HG02642 (cell line): Measurements from ENCODE around the gene DPP10.

Experiments used
- ATAC-seq: cut with Tn5 transposase; IDR thresholded peaks from one replicate; pipeline ENCODE4 v1.9.1; 2021; ENCODE audit warnings: mild to moderate bottlenecking; ENCODE audit not compliant: unreplicated experiment, poor library complexity

Gene DPP10

DNA sequence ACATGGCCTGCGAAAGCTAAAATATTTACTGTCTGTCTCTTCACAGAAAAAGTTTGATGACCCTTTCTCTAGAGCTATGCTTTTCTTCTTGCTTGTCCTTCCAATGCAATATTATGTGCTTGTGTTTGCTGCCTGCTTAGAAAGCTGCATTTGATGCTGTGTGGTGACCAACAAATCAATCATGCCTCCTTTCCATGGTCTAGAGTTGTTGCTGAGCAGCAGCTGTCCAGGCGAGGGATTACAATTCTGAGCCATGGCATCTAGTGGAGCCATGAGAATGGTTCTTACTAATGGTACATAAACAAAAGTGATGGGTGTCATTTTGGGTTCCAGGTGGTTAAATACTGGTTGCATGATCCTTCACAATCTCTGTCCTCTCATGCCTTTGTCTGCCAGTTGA lies 1142.1 kb downstream of the DPP10 start:
- ATAC-seq: no peak

- no peak for ATAC-seq
Measured at GRCh38 chr2:115596659-115597375, 1154.4 kb downstream of the DPP10 start.

GRCh38 chr2:115603285-115603684 lies 1160.8 kb downstream of the DPP10 start:
- no peak for ATAC-seq

DNA sequence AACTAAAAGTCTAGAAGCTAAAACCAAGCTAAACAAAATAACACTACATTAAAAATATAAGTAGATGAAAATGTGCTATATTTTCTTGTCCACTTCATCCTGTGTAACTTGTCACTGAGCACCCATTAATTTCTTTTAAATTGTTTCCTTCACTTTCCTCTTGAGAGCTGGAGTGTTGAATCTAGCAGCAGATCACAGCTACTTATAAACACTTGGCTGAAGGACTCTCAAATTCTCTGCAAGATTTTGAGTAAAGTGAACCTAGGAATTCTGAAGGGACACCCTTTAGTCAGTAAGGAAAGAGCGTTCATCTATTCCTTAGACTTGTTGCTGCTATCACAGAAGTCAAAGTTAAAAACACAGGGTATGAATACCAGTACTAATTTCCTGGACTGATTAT lies 1163.9 kb downstream of the DPP10 start:
- ATAC-seq: no peak

DNA sequence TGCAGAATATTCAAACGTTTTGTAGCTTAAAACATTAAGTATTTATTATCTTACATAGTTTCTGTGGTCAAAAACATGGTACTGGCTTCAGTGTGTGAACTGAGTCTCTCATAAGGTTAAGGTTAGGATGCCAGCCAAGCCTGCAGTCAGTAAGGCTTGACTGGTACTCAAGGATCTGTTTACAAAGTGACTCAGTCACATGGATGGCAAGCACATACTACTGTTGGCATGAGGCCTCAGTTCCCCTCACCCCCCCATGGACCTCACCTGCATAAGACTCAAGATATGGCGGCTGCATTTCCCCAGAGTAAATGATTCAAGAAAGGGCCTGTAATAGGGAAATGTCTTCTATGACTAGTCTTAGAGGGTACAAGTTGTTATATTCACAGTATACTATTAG lies 1167.5 kb downstream of the DPP10 start:
- ATAC-seq: no peak

GRCh38 chr2:115610888-115611287 lies 1168.4 kb downstream of the DPP10 start:
- no peak for ATAC-seq

GRCh38 chr2:115624332-115624731 lies 1181.9 kb downstream of the DPP10 start:
- no peak for ATAC-seq

DNA sequence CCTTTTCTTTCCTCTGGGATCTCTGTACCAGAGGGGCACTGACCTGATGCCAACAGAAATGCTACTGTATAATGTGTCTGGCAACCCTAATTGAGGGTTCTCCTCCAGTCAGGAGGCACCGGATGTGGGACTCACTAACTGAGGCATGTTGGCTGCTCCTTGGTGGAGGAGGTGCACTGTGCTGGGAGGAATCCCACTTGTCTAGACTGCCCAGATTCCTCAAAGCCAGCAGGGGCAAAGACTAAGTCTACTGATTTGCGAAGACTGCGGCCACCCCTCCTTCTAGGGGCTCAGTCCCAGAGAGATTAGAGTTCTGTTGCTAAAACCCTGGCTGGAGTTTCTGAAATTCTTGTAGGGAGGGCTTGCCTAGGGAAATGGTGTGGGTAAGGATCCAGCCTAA lies 1192.1 kb downstream of the DPP10 start:
- no peak for ATAC-seq

GRCh38 chr2:115635430-115635829 lies 1193.0 kb downstream of the DPP10 start:
- no peak for ATAC-seq

DNA sequence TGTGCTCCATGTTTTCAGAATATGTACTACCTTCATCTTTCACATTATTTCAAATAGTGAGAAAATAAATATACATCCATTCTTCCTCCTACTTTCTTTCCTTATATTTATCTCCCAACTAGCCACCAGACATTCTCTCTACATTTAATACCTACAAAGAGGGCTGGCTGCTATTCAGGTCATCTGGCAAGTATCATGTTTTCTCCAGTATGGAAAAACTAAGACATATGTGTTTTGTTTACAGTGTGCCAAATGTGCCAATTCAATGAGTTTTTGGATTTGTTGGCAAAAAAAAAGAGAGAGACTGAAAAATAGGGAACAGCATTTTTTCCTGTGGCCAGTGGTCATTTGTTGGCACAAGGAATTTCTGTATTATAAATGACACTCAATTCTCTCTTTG lies 1207.3 kb downstream of the DPP10 start:
- ATAC-seq: no peak

GRCh38 chr2:115650827-115651226 lies 1208.4 kb downstream of the DPP10 start:
- ATAC-seq: no peak

DNA sequence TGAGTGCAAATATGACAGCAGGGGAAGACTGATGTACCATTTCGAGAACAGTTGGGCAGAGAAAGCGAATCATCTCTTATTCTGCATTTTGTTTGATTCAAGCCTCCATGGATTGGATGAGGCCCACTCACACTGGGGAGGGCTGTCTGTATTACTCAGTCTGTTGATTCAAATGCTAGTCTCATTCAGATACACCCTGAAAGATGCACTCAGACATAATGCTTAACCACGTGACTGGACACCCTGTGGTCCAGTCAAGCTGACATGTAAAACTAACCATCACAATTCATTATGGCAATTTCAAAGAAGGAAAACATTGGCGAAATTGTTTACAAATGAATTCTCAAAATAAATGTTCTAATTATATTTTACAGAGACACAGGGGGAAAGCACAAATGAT lies 1210.2 kb downstream of the DPP10 start:
- ATAC-seq: no peak

DNA sequence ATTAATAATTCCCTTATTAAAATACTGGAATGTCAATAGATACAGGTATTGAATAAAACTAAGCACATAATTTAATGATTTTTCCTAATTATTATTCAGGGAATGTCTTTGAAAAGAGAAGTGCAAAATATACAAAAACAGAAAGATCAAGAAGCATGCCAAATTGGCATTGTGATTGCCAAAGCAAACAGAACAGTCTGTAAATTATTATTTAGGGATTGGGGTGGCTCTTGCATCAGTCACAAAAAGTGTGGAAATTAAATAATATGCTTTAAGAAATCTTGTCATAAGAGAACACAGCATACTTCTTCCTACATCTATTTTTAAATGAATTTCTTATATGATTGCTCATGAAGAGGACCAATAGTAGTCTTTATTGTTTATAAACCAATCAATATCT lies 1211.9 kb downstream of the DPP10 start:
- ATAC-seq: no peak

DNA sequence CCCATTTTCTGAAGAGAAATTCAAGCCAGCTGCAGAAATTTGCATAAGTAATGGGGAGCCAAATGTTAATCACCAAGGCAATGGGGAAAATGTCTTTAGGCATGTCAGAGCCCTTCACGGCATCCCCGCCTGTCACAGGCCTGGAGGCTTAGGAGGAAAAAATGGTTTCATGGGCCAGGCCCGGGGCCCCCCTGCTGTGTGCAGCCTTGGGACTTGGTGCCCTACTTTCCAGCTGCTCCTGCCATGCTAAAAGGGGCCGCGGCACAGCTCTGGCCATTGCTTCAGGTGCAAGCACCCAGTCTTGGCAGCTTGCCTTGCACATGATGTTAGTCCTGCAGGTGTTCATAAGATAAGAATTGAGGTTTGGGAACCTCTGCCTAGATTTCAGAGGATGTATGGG lies 1235.7 kb downstream of the DPP10 start:
- ATAC-seq: no peak

DNA sequence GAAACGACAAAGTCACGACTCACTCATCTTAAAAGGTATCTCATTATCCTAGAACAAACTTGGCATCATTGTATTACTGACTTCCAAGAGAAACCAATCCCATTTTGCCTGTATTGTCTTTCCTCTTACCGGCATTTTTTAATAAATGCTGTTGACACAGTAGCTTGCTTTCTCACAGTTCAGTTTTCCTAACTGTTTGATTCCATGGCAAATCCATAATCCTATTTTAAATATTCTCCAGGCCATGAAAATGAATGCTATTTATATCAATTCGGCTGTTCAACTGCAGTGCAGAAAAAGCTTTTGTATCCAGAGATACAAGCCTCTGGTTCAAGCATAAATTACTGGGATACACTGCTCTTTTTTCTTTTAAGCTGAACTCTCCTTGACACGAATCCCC lies 1241.9 kb downstream of the DPP10 start:
- no peak for ATAC-seq

DNA sequence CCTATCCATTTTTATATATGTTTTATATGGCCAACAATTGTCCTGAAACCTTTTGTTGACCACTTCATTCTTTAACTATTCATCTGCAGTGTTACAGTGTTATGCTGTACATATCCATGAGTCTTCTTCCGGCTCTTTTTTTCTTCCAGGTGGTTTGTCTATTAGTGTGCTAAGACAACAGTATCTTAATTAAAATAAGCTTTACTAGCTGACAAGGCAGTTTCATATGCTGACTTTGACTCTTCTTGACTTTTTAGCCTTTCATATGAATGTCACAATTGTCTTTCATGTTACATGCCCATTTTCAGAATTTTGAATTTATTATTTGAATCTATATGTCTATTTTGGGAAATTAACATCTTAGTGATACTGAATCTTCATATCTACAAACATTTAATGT lies 1249.0 kb downstream of the DPP10 start:
- ATAC-seq: no peak

DNA sequence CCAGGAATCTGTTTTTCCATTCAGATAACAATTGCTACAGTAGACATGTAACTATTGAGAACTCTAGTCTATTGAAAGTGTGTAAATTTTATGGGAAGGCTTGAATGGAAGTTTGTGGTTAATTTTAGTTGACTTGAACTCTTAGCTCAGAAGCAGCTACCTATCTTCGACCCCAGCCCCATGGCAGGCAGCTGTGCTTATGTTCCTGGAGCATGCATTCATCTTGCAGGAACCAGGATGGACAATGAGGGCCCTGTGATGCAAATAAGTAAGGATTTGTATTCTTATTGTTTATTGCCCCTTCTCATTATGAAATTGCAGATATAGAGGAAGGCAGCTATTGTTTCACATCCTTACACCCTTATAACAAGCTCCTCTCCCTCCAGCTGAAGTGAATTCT lies 1252.2 kb downstream of the DPP10 start:
- ATAC-seq: no peak

GRCh38 chr2:115733190-115733775 lies 1290.8 kb downstream of the DPP10 start:
- ATAC-seq: no peak

DNA sequence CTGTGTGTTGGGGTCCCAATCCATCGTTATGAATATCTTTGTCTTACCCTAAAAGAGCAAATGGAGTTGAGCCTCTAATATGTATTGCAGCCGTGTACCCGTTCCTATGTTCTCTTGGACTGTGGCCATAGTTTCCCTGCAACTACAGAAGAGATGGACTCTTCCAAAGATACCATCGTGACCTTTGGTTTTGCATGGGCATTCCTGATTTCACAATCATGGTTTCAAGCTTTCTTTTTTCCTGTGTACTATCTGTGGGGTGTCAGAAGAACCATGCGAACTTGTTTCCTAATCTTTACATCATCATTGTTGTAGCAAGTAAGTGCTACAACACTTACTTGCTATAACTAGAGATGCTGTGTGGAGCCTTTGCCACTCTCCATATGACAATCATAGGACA lies 1295.7 kb downstream of the DPP10 start:
- no peak for ATAC-seq

DNA sequence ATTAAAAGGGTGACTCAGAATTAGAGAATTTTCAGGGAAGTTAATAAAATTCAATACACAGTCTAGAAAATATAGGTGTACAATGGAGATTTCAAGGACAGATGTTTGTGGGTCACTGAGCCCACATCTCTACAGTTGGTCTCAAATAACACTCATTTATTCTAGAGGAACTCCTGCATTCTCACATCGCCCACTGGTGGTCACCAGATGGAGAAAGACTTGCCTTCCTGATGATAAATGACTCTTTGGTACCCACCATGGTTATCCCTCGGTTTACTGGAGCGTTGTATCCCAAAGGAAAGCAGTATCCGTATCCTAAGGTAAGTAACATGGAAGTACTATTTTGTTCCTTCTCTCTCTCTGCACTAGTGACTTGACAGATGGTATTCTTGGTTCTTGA lies 1297.1 kb downstream of the DPP10 start:
- ATAC-seq: no peak

DNA sequence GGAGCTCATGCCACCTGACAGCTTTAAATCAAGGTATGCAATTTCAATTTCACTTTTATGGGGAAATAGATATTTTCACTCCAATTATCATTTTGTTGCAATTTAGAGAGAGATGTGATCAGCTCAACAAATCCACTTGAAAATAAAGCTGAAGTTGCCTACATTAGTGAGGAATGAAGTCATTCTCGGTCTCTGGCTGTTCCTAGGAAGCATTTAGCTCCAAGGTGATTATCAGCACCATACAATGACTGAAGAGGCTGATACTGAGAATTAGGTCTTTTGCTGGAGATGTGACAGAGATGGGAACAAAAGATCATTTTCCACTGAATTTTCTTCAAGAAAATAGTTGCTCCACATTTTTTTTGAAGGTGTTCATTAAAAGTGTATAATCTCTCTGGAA lies 1303.7 kb downstream of the DPP10 start:
- ATAC-seq: no peak

DNA sequence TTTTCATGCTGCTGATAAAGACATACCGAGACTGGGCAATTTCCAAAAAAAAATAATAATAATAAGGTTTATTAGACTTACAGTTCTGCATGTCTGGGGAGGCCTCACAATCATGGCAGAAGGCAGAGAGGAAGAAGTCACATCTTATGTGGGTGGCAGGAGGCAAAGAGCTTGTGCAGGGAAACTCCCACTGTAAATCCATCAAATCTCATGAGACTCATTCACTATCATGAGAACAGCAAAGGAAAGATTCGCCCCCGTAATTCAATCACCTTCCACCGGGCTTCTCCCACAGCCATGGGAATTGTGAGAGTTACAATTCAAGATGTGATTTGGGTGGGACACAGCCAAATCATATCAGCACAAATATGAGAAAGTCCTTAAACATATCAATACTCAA lies 1314.8 kb downstream of the DPP10 start:
- ATAC-seq: no peak
